Measurements from ENCODE around the gene NPHS1. TPM values are rescaled to one million over a fixed set of nuclear protein-coding genes. Genes with fewer than 3 reads are reported as not detected.

Gene NPHS1
- total and polyA plus RNA-seq, 4 donors: under 0.01 TPM; not detected in 3

- TF ChIP-seq TAF1 (conservative IDR thresholded peaks at IDR 0.05): no peak
- Histone ChIP-seq H3K27ac (ENCODE audit: low read depth in 1 of 2, low read length in 2 of 2) (no peak overlapping the region), H3K36me3 (ENCODE audit: control insufficient read depth in 4 of 4, insufficient read depth in 3 of 4, low read depth in 1 of 4, low read length in 3 of 4) (no peaks in the 10 kb centered on the region), H3K9ac (ENCODE audit: low read depth in 1 of 2, low read length in 2 of 2) (no peak overlapping the region), H3K27me3 (ENCODE audit: control insufficient read depth in 4 of 4, insufficient read depth in 4 of 4, low read length in 3 of 4) (no peaks in the 10 kb centered on the region), H3K4me1 (ENCODE audit: control insufficient read depth in 4 of 4, insufficient read depth in 4 of 4, low read length in 3 of 4) (no peaks in the 10 kb centered on the region), H3K4me3 (ENCODE audit: low read depth in 1 of 3, low read length in 3 of 3) (no peak overlapping the region), H3K9me3 (ENCODE audit: control insufficient read depth in 4 of 4, low read length in 3 of 4) (no peaks in the 10 kb centered on the region)
- DNase-seq (ENCODE audit: low spot score): no peak
- 93% methylated on average over 11 of the region's 11 CpGs for WGBS
These were observed 62.9 kb downstream of the NPHS1 start for GRCh38 chr19:35789195-35789977.

- Histone ChIP-seq H3K4me1 (ENCODE audit: control insufficient read depth in 4 of 4, insufficient read depth in 4 of 4, low read length in 3 of 4) (no peaks in the 10 kb centered on the region), H3K36me3 (ENCODE audit: control insufficient read depth in 4 of 4, insufficient read depth in 3 of 4, low read depth in 1 of 4, low read length in 3 of 4) (no peaks in the 10 kb centered on the region), H3K27me3 (ENCODE audit: control insufficient read depth in 4 of 4, insufficient read depth in 4 of 4, low read length in 3 of 4) (no peaks in the 10 kb centered on the region), H3K9me3 (ENCODE audit: control insufficient read depth in 4 of 4, low read length in 3 of 4) (no peaks in the 10 kb centered on the region), H3K27ac (ENCODE audit: low read depth in 1 of 2, low read length in 2 of 2) (no peak overlapping the region), H3K4me3 (ENCODE audit: low read depth in 1 of 3, low read length in 3 of 3) (no peak overlapping the region), H3K9ac (ENCODE audit: low read depth in 1 of 2, low read length in 2 of 2) (no peak overlapping the region)
- TF ChIP-seq NR2F2 (IDR thresholded peaks at IDR 0.05) (no peak), HNF4A (conservative IDR thresholded peaks at IDR 0.05) (no peak), ZBTB33 (IDR thresholded peaks at IDR 0.05) (no peak), RAD21 (IDR thresholded peaks at IDR 0.05) (no peak), HNF4G (IDR thresholded peaks at IDR 0.05) (no peak), FOXA1 (IDR thresholded peaks at IDR 0.05) (no peak), ATF3 (IDR thresholded peaks at IDR 0.05) (no peak), CTCF (IDR thresholded peaks at IDR 0.05; ENCODE audit: low read depth, low read length, missing input control) (no peak), SP1 (IDR thresholded peaks at IDR 0.05) (no peak), JUND (IDR thresholded peaks at IDR 0.05) (no peak), MAX (IDR thresholded peaks at IDR 0.05) (no peak), RXRA (IDR thresholded peaks at IDR 0.05) (no peak), GABPA (IDR thresholded peaks at IDR 0.05 in 1 of 2, conservative IDR thresholded peaks at IDR 0.05 in 1 of 2) (no peak), FOXA2 (IDR thresholded peaks at IDR 0.05) (no peak), TAF1 (conservative IDR thresholded peaks at IDR 0.05) (no peak)
- 91% methylated on average over 12 of the region's 12 CpGs for WGBS
- no peak for DNase-seq (ENCODE audit: low spot score)
These were observed 63.9 kb downstream of the NPHS1 start for GRCh38 chr19:35788205-35788960.

All from liver (tissue), 9 donors.